ENCODE data around the gene CLRN1. TPM values are rescaled to one million over a fixed set of nuclear protein-coding genes. Genes with fewer than 3 reads are reported as not detected.

Gene CLRN1
- not detected in 2 replicates for total RNA-seq

GRCh38 chr3:150972366-150973071 is at the start of gene CLRN1:
TSS of gene CLRN1 (minus strand) at chr3:150972727. CDS start at chr3:150972708, 19 bp downstream.

GRCh38 chr3:150905339-150905738 is 67.2 kb downstream of the CLRN1 start, which contains the start of gene MINDY4B:
TSS of gene MINDY4B (minus strand) at chr3:150905439. CDS start at chr3:150905439, 0 bp downstream.

Other genes starting within 250 kb of the CLRN1 start
- 23.5 and 29.1 TPM in 2 replicates for gene SIAH2, start 209.6 kb downstream of the CLRN1 start, total RNA-seq
- not detected in 2 replicates for gene MINDY4B, start 67.3 kb downstream of the CLRN1 start, total RNA-seq
- gene MED12L, start 112.9 kb upstream of the CLRN1 start, total RNA-seq = 0.05 and 0.06 TPM in 2 replicates
- not detected in 2 replicates for gene GPR171, start 230.5 kb upstream of the CLRN1 start, total RNA-seq

Data from cardiac ventricle fibroblast (primary cell).